Natural killer cell (primary cell): ENCODE measurements around the gene DHX34. TPM values are rescaled to one million over a fixed set of nuclear protein-coding genes. Genes with fewer than 3 reads are reported as not detected.

Source experiments
- ATAC-seq, 3 donors: fragments of 150-1000 bp in 2 of 3; fragments of 200-7000 bp in 1 of 3; cut with Tn5 transposase; 1 replicate in 1 of 3; 2 replicates in 2 of 3; pipeline ENCODE4 v1.10.0; 2021; ENCODE audit warnings: mild to moderate bottlenecking in 2 of 3, moderate library complexity in 2 of 3
- DNase-seq, 2 donors: peaks; one replicate each; pipeline versions ENCODE4 v3.0.0 to v3.0.0-alpha.2; 2013 to 2021; ENCODE audit warnings: mixed read lengths in 1 of 2
- H3K27ac ChIP-seq: one replicate; pipeline ENCODE4 v1.5.1; 2013; ENCODE audit warnings: mild to moderate bottlenecking, low read length
- H3K27me3 ChIP-seq: one replicate; pipeline ENCODE4 v1.6.1; 2013; ENCODE audit warnings: low read length; ENCODE audit not compliant: control insufficient read depth, insufficient read depth
- H3K36me3 ChIP-seq: one replicate; pipeline ENCODE4 v1.6.1; 2013; ENCODE audit warnings: low read length; ENCODE audit not compliant: control insufficient read depth, insufficient read depth
- H3K4me1 ChIP-seq: one replicate; pipeline ENCODE4 v1.6.1; 2013; ENCODE audit warnings: low read length; ENCODE audit not compliant: control insufficient read depth, insufficient read depth
- H3K4me3 ChIP-seq: one replicate; pipeline ENCODE4 v1.5.1; 2013; ENCODE audit warnings: low read length
- H3K9me3 ChIP-seq: one replicate; pipeline ENCODE4 v1.6.1; 2013; ENCODE audit warnings: low read length; ENCODE audit not compliant: control insufficient read depth, insufficient read depth
- H3K27ac Mint-ChIP-seq, 2 donors: one replicate each; pipeline ENCODE4 v1.8.0; 2022; ENCODE audit warnings: mild to moderate bottlenecking in 2 of 2, mixed read lengths in 2 of 2, moderate library complexity in 1 of 2
- H3K27me3 Mint-ChIP-seq, 2 donors: one replicate each; pipeline ENCODE4 v1.8.0; 2022; ENCODE audit warnings: low read depth in 2 of 2, mixed read lengths in 2 of 2
- H3K36me3 Mint-ChIP-seq: one replicate; pipeline ENCODE4 v1.8.0; 2022; ENCODE audit warnings: mixed read lengths
- H3K4me1 Mint-ChIP-seq, 2 donors: one replicate each; pipeline ENCODE4 v1.8.0; 2022; ENCODE audit warnings: mixed read lengths in 2 of 2
- H3K4me3 Mint-ChIP-seq: one replicate; pipeline ENCODE4 v1.8.0; 2022; ENCODE audit warnings: mild to moderate bottlenecking, moderate library complexity, mixed read lengths
- H3K9me3 Mint-ChIP-seq, 2 donors: one replicate each; pipeline ENCODE4 v1.8.0; 2022; ENCODE audit warnings: mixed read lengths in 2 of 2
- CTCF ChIP-seq: fragments of 200-600 bp; IDR thresholded peaks from one replicate; pipeline ENCODE4 v1.8.0; 2022; ENCODE audit warnings: antibody characterized with exemption
- WGBS: methylation state at CpG from one replicate; pipeline ENCODE4 v1.1.7; 2013; ENCODE audit warnings: missing lambda C conversion rate; ENCODE audit not compliant: insufficient coverage; 5-methylcytosine and 5-hydroxymethylcytosine counted together
- intact Hi-C: fragments of 100-400 bp; cut with micrococcal nuclease; formaldehyde crosslinking; loops from one replicate; pipeline ENCODE4 v1.14.2; 2022
- total RNA-seq, 4 donors: library from RNA; stranded (reverse); fragments of 120-200 nt in 1 of 4; gene quantifications; one replicate each; pipeline versions ENCODE4 v1.2.3 to v1.2.4, GENCODE V29; 2013 to 2022

DHX34 gene
- total RNA-seq, 3 donors from 2014 or later (not counting 1 experiment from before 2014, with no cell fraction given): 19.8 to 25.9 (median 20.0) TPM

GRCh38 chr19:47309608-47310007, 39.5 kb upstream of the DHX34 start, which contains the start of gene C5AR1:
Gene C5AR1, plus strand, starts transcription at chr19:47309861. Its CDS starts 35 bp downstream, at chr19:47309896.
- TF ChIP-seq CTCF: no peak
- Mint-ChIP-seq H3K36me3 (no peaks in the 10 kb centered on the region), H3K27ac (no peak within 1 kb of the TSS), H3K4me1 (peaks cover 0 to 6% of the 10 kb centered on the region in 2 donors), H3K27me3 (peaks cover 19 to 37% of the 10 kb centered on the region in 2 donors), H3K9me3 (no peaks in the 10 kb centered on the region), H3K4me3 (no peak within 1 kb of the TSS)
- intact Hi-C loops: no loop called here
- peak in 2 of 3 donors; percentile 39 to 76 for ATAC-seq
- Histone ChIP-seq H3K9me3 (no peaks in the 10 kb centered on the region), H3K36me3 (no peaks in the 10 kb centered on the region), H3K27ac (no peak within 1 kb of the TSS), H3K4me1 (peaks cover 8% of the 10 kb centered on the region), H3K4me3 (no peak within 1 kb of the TSS), H3K27me3 (no peaks in the 10 kb centered on the region)
- 23% methylated on average over 12 of the region's 12 CpGs for WGBS
- no peak for DNase-seq

- no peak for TF ChIP-seq CTCF
- Histone ChIP-seq H3K9me3 (no peaks in the 10 kb centered on the region), H3K36me3 (no peaks in the 10 kb centered on the region), H3K27me3 (no peaks in the 10 kb centered on the region), H3K4me3 (no peak overlapping the region), H3K4me1 (peaks cover 5% of the 10 kb centered on the region), H3K27ac (no peak overlapping the region)
- H3K4me3 Mint-ChIP-seq: no peak overlapping the region
- DNase-seq (no peak), ATAC-seq (no peak)
- peaks cover 20 to 34% of the 10 kb centered on the region in 2 donors for H3K27me3 Mint-ChIP-seq
- H3K27ac Mint-ChIP-seq: no peak overlapping the region
- H3K36me3 Mint-ChIP-seq: no peaks in the 10 kb centered on the region
- H3K4me1 Mint-ChIP-seq: peaks cover 0 to 2% of the 10 kb centered on the region in 2 donors
- H3K9me3 Mint-ChIP-seq: no peaks in the 10 kb centered on the region
- WGBS: 82% methylated on average over 1 of the region's 2 CpGs
- intact Hi-C loops: no loop called here
These were observed 38.8 kb upstream of the DHX34 start for GRCh38 chr19:47310323-47310722.

- ATAC-seq: no peak
- Histone ChIP-seq H3K27me3 (no peaks in the 10 kb centered on the region), H3K9me3 (no peaks in the 10 kb centered on the region), H3K4me3 (no peak overlapping the region), H3K4me1 (peaks cover 3% of the 10 kb centered on the region), H3K27ac (no peak overlapping the region), H3K36me3 (no peaks in the 10 kb centered on the region)
- intact Hi-C loops: no loop called here
- no peak for DNase-seq
- no peaks in the 10 kb centered on the region for H3K36me3 Mint-ChIP-seq
- WGBS: 41% methylated on average over 5 of the region's 5 CpGs
- H3K4me1 Mint-ChIP-seq: no peaks in the 10 kb centered on the region
- H3K27ac Mint-ChIP-seq: no peak overlapping the region
- TF ChIP-seq CTCF: no peak
- H3K9me3 Mint-ChIP-seq: no peaks in the 10 kb centered on the region
- H3K27me3 Mint-ChIP-seq: peaks cover 21 to 31% of the 10 kb centered on the region in 2 donors
- H3K4me3 Mint-ChIP-seq: no peak overlapping the region
These were observed 38.3 kb upstream of the DHX34 start for GRCh38 chr19:47310819-47311218.

GRCh38 chr19:47312366-47313006, 36.6 kb upstream of the DHX34 start:
- ATAC-seq: no peak
- 97% methylated on average over 4 of the region's 5 CpGs for WGBS
- no peak overlapping the region for H3K4me3 ChIP-seq
- no peaks in the 10 kb centered on the region for H3K36me3 Mint-ChIP-seq
- H3K4me3 Mint-ChIP-seq: no peak overlapping the region
- no peak for TF ChIP-seq CTCF
- H3K27me3 Mint-ChIP-seq: peaks cover 19% of the 10 kb centered on the region in 2 donors
- H3K9me3 ChIP-seq: no peaks in the 10 kb centered on the region
- H3K27ac ChIP-seq: no peak overlapping the region
- intact Hi-C loops: no loop called here
- H3K9me3 Mint-ChIP-seq: no peaks in the 10 kb centered on the region
- no peaks in the 10 kb centered on the region for H3K36me3 ChIP-seq
- H3K4me1 ChIP-seq: peaks cover 3% of the 10 kb centered on the region
- H3K4me1 Mint-ChIP-seq: no peaks in the 10 kb centered on the region
- no peaks in the 10 kb centered on the region for H3K27me3 ChIP-seq
- no peak overlapping the region for H3K27ac Mint-ChIP-seq
- no peak for DNase-seq
